Measurements from ENCODE around the gene ANKRD28. TPM values are rescaled to one million over a fixed set of nuclear protein-coding genes. Genes with fewer than 3 reads are reported as not detected.

Gene ANKRD28
- total and polyA plus RNA-seq, 2 of the 8 experiments (the other 6 are each of a cell fraction or from before 2014, with no cell fraction given) = 39.1 to 61.7 TPM

- TF ChIP-seq FOSL1 (IDR thresholded peaks at IDR 0.05; ENCODE audit: insufficient read depth, low read depth, low read length) = no peak
Observed at GRCh38 chr3:15794842-15795650, 2.7 kb downstream of the ANKRD28 start (continued).
